Natural killer cell (primary cell): ENCODE results near the gene KXD1. TPM values are rescaled to one million over a fixed set of nuclear protein-coding genes. Genes with fewer than 3 reads are reported as not detected.
A peak's percentile ranks its signal among the peaks of the same experiment; 100 is the strongest.
"Not testable (repeated sequence)": the region's sequence is repeated elsewhere in the genome, so short reads cannot be mapped to it uniquely, and the experiment has no call there.

Experiments used
- ATAC-seq, 3 donors: fragments of 150-1000 bp in 2 of 3; fragments of 200-7000 bp in 1 of 3; cut with Tn5 transposase; 1 replicate in 1 of 3; 2 replicates in 2 of 3; pipeline ENCODE4 v1.10.0; 2021; ENCODE audit warnings: mild to moderate bottlenecking in 2 of 3, moderate library complexity in 2 of 3
- DNase-seq, 2 donors: peaks; one replicate each; pipeline versions ENCODE4 v3.0.0 to v3.0.0-alpha.2; 2013 to 2021; ENCODE audit warnings: mixed read lengths in 1 of 2
- H3K27ac ChIP-seq: one replicate; pipeline ENCODE4 v1.5.1; 2013; ENCODE audit warnings: mild to moderate bottlenecking, low read length
- H3K27me3 ChIP-seq: one replicate; pipeline ENCODE4 v1.6.1; 2013; ENCODE audit warnings: low read length; ENCODE audit not compliant: control insufficient read depth, insufficient read depth
- H3K36me3 ChIP-seq: one replicate; pipeline ENCODE4 v1.6.1; 2013; ENCODE audit warnings: low read length; ENCODE audit not compliant: control insufficient read depth, insufficient read depth
- H3K4me1 ChIP-seq: one replicate; pipeline ENCODE4 v1.6.1; 2013; ENCODE audit warnings: low read length; ENCODE audit not compliant: control insufficient read depth, insufficient read depth
- H3K4me3 ChIP-seq: one replicate; pipeline ENCODE4 v1.5.1; 2013; ENCODE audit warnings: low read length
- H3K9me3 ChIP-seq: one replicate; pipeline ENCODE4 v1.6.1; 2013; ENCODE audit warnings: low read length; ENCODE audit not compliant: control insufficient read depth, insufficient read depth
- H3K27ac Mint-ChIP-seq, 2 donors: one replicate each; pipeline ENCODE4 v1.8.0; 2022; ENCODE audit warnings: mild to moderate bottlenecking in 2 of 2, mixed read lengths in 2 of 2, moderate library complexity in 1 of 2
- H3K27me3 Mint-ChIP-seq, 2 donors: one replicate each; pipeline ENCODE4 v1.8.0; 2022; ENCODE audit warnings: low read depth in 2 of 2, mixed read lengths in 2 of 2
- H3K36me3 Mint-ChIP-seq: one replicate; pipeline ENCODE4 v1.8.0; 2022; ENCODE audit warnings: mixed read lengths
- H3K4me1 Mint-ChIP-seq, 2 donors: one replicate each; pipeline ENCODE4 v1.8.0; 2022; ENCODE audit warnings: mixed read lengths in 2 of 2
- H3K4me3 Mint-ChIP-seq: one replicate; pipeline ENCODE4 v1.8.0; 2022; ENCODE audit warnings: mild to moderate bottlenecking, moderate library complexity, mixed read lengths
- H3K9me3 Mint-ChIP-seq, 2 donors: one replicate each; pipeline ENCODE4 v1.8.0; 2022; ENCODE audit warnings: mixed read lengths in 2 of 2
- WGBS: methylation state at CpG from one replicate; pipeline ENCODE4 v1.1.7; 2013; ENCODE audit warnings: missing lambda C conversion rate; ENCODE audit not compliant: insufficient coverage; 5-methylcytosine and 5-hydroxymethylcytosine counted together
- intact Hi-C: fragments of 100-400 bp; cut with micrococcal nuclease; formaldehyde crosslinking; loops from one replicate; pipeline ENCODE4 v1.14.2; 2022
- total RNA-seq, 4 donors: library from RNA; stranded (reverse); fragments of 120-200 nt in 1 of 4; gene quantifications; one replicate each; pipeline versions ENCODE4 v1.2.3 to v1.2.4, GENCODE V29; 2013 to 2022
- TF ChIP-seq, protein P1 (sequence below): fragments of 200-600 bp; IDR thresholded peaks from one replicate; pipeline ENCODE4 v1.8.0; 2022; ENCODE audit warnings: antibody characterized with exemption

KXD1 gene
- total RNA-seq, 3 donors from 2014 or later (not counting 1 experiment from before 2014, with no cell fraction given), result 83.2 to 88.8 (median 86.9) TPM

DNA sequence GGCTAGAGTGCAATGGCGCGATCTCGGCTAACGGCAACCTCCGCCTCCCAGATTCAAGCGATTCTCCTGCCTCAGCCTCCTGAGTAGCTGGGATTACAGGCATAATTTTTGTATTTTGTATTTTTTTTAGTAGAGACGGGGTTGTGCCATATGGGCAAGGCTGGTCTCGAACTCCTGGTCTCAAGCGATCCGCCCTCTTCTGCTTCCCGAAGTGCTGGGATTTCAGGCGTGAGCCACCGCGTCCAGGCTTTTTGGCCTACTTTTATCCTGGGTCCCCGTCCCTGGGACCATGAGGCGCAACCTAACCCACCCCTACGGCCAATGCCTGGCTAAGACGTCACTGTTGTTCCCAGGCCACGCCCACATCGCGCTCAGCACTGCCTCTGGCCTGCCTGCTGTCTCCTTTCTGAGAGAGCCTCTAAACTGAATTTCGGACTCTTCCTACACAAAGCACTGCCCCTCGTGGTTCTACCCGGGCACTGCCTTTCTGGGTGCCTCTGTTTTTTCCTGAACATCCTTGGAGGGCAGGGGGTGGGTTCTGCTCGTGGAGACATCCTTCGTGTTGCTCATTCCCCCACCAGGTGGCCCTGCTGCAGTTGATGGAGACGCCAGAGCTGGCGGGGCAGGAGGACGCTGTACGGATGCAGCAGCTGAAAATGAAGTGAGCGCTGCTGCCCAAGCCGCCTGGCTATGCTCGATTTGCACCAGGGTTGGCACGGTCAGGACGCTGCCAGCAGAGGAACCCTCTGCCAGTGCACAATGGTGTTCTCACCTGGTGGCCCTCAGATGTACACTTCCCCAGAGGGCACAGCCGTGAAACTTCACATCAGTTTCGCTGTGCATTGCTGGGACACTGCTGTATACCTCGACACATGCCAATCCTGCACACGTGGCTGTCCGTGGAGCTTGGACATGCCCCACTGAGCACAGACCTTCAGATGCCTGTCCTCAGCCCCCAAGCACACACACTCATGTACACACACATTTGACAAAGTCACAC, 32.9 kb downstream of the KXD1 start:
- TF ChIP-seq, protein P1, sequence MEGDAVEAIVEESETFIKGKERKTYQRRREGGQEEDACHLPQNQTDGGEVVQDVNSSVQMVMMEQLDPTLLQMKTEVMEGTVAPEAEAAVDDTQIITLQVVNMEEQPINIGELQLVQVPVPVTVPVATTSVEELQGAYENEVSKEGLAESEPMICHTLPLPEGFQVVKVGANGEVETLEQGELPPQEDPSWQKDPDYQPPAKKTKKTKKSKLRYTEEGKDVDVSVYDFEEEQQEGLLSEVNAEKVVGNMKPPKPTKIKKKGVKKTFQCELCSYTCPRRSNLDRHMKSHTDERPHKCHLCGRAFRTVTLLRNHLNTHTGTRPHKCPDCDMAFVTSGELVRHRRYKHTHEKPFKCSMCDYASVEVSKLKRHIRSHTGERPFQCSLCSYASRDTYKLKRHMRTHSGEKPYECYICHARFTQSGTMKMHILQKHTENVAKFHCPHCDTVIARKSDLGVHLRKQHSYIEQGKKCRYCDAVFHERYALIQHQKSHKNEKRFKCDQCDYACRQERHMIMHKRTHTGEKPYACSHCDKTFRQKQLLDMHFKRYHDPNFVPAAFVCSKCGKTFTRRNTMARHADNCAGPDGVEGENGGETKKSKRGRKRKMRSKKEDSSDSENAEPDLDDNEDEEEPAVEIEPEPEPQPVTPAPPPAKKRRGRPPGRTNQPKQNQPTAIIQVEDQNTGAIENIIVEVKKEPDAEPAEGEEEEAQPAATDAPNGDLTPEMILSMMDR, result no peak
- Mint-ChIP-seq H3K27me3 (no peaks in the 10 kb centered on the region), H3K27ac (peak overlapping the region; percentile 86 to 88), H3K4me1 (peaks cover 14 to 39% of the 10 kb centered on the region in 2 donors), H3K36me3 (no peaks in the 10 kb centered on the region), H3K4me3 (peak overlapping the region; percentile 90), H3K9me3 (no peaks in the 10 kb centered on the region)
- H3K27me3 ChIP-seq, result no peaks in the 10 kb centered on the region
- ATAC-seq (no peak), DNase-seq (peak in 1 of 2 donors; percentile 39)
- peaks cover 50% of the 10 kb centered on the region for H3K4me1 ChIP-seq
- peaks cover 4% of the 10 kb centered on the region for H3K36me3 ChIP-seq
- WGBS, result 88% methylated on average over 40 of the region's 40 CpGs
- no peaks in the 10 kb centered on the region for H3K9me3 ChIP-seq
- no peak overlapping the region for H3K27ac ChIP-seq
- intact Hi-C loops, result no loop called here
- H3K4me3 ChIP-seq, result no peak overlapping the region

GRCh38 chr19:18591735-18592385, 34.2 kb downstream of the KXD1 start:
- WGBS, result 94% methylated on average over 21 of the region's 22 CpGs
- Histone ChIP-seq H3K27ac (no peak overlapping the region), H3K36me3 (peaks cover 4% of the 10 kb centered on the region), H3K9me3 (no peaks in the 10 kb centered on the region), H3K27me3 (no peaks in the 10 kb centered on the region), H3K4me3 (no peak overlapping the region), H3K4me1 (peaks cover 52% of the 10 kb centered on the region)
- ATAC-seq, result no peak
- Mint-ChIP-seq H3K4me3 (peak overlapping the region; percentile 47), H3K4me1 (peaks cover 14 to 47% of the 10 kb centered on the region in 2 donors), H3K9me3 (no peaks in the 10 kb centered on the region), H3K27me3 (no peaks in the 10 kb centered on the region), H3K27ac (no peak overlapping the region), H3K36me3 (no peaks in the 10 kb centered on the region)
- no peak for DNase-seq
- intact Hi-C loops, result no loop called here
- TF ChIP-seq, protein P1, result no peak

GRCh38 chr19:18592732-18593131, 35.1 kb downstream of the KXD1 start:
- H3K27ac ChIP-seq, H3K9me3 Mint-ChIP-seq, ATAC-seq, intact Hi-C loops, H3K36me3 Mint-ChIP-seq, DNase-seq, H3K4me3 ChIP-seq, H3K9me3 ChIP-seq, H3K27me3 ChIP-seq, H3K27me3 Mint-ChIP-seq, H3K36me3 ChIP-seq, H3K27ac Mint-ChIP-seq: not testable (repeated sequence)
- peaks cover 53% of the 10 kb centered on the region for H3K4me1 ChIP-seq
- Mint-ChIP-seq H3K4me3 (peak overlapping the region; percentile 2), H3K4me1 (peaks cover 12 to 47% of the 10 kb centered on the region in 2 donors)
- WGBS, result 94% methylated on average over 5 of the region's 5 CpGs
